NT2/D1 (cell line): ENCODE results near the gene LVRN.

Source experiments
- SUZ12 ChIP-seq: IDR thresholded peaks from 2 replicates; pipeline ENCODE4 v1.6.1; 2011; ENCODE audit not compliant: insufficient read length, insufficient read depth; ENCODE audit errors: extremely low read depth
- YY1 ChIP-seq: IDR thresholded peaks from 2 replicates; pipeline ENCODE4 v1.6.1; 2011; ENCODE audit not compliant: insufficient read length, insufficient read depth
- ZNF274 ChIP-seq: IDR thresholded peaks from 2 replicates; pipeline ENCODE4 v1.6.1; 2011; ENCODE audit warnings: mild to moderate bottlenecking, low read depth, low read length

- TF ChIP-seq ZNF274 (no peak), YY1 (no peak), SUZ12 (no peak)
Measured at GRCh38 chr5:116076496-116076895, 114.2 kb downstream of the LVRN start.
